Vagina (tissue), 2 donors: ENCODE measurements around the gene SETD1B. TPM values are rescaled to one million over a fixed set of nuclear protein-coding genes. Genes with fewer than 3 reads are reported as not detected.

Experiments used
- DNase-seq, 2 donors: peaks; one replicate each; pipeline ENCODE4 v3.0.0-alpha.2; 2017; ENCODE audit errors: extremely low spot score in 2 of 2
- H3K27ac ChIP-seq: fragments of 200-600 bp; sonication (generic); one replicate; pipeline ENCODE4 v1.5.1; 2019
- H3K27me3 ChIP-seq: fragments of 200-600 bp; sonication (generic); one replicate; pipeline ENCODE4 v1.5.1; 2019
- H3K36me3 ChIP-seq, 2 donors: fragments of 200-600 bp; sonication (generic); one replicate each; pipeline ENCODE4 v1.5.1; 2017 to 2019
- H3K4me1 ChIP-seq: fragments of 200-600 bp; sonication (generic); one replicate; pipeline ENCODE4 v1.5.1; 2019
- H3K4me3 ChIP-seq, 2 donors: fragments of 200-600 bp; sonication (generic); 1 replicate in 1 of 2; 2 replicates in 1 of 2; pipeline ENCODE4 v1.5.1; 2016 to 2019
- H3K9me3 ChIP-seq: fragments of 200-600 bp; sonication (generic); one replicate; pipeline ENCODE4 v1.5.1; 2019
- CTCF ChIP-seq, 3 experiments: fragments of 450-650 bp in 2 of 3; fragments of 200-600 bp in 1 of 3; sonication (generic) in 1 of 3; IDR thresholded peaks; one replicate each; pipeline ENCODE4 v1.5.1; 2017 to 2019; ENCODE audit warnings: antibody characterized with exemption in 3 of 3, mild to moderate bottlenecking in 2 of 3, moderate library complexity in 2 of 3
- POLR2A ChIP-seq, 2 donors: fragments of 450-650 bp; IDR thresholded peaks; one replicate each; pipeline ENCODE4 v1.6.1; 2017; ENCODE audit warnings: antibody characterized with exemption in 2 of 2, mild to moderate bottlenecking in 2 of 2, moderate library complexity in 2 of 2
- POLR2AphosphoS5 ChIP-seq, 2 donors: sonication (generic); formaldehyde crosslinking; IDR thresholded peaks; one replicate each; pipeline ENCODE4 v1.9.0; 2017; ENCODE audit warnings: antibody characterized with exemption in 2 of 2, mild to moderate bottlenecking in 2 of 2, low read depth in 1 of 2; ENCODE audit not compliant: insufficient read depth in 1 of 2
- intact Hi-C: fragments of 100-400 bp; cut with DNase I; formaldehyde crosslinking; loops from one replicate; pipeline ENCODE4 v1.15.1; 2023
- total RNA-seq: library from RNA; depleted of rRNA; stranded (reverse); fragments of >200 nt; gene quantifications from one replicate; pipeline ENCODE4 v1.2.3, GENCODE V29; 2016

The SETD1B gene
- total RNA-seq, 1 donor from 2014 or later = 10.6 TPM

GRCh38 chr12:121793440-121793837 is 10.4 kb upstream of the SETD1B start, which contains the start of gene RHOF:
TSS of gene RHOF (minus strand) at chr12:121793688. CDS start at chr12:121793633, 55 bp downstream.
- peaks cover 65% of the 10 kb centered on the region for H3K4me1 ChIP-seq
- intact Hi-C loops = loop anchor here (5.0 kb wide), 1 partner anchor 96 kb away; no protein-coding TSS in a partner anchor
- peak within 1 kb of the TSS; percentile 100 for H3K27ac ChIP-seq

DNA sequence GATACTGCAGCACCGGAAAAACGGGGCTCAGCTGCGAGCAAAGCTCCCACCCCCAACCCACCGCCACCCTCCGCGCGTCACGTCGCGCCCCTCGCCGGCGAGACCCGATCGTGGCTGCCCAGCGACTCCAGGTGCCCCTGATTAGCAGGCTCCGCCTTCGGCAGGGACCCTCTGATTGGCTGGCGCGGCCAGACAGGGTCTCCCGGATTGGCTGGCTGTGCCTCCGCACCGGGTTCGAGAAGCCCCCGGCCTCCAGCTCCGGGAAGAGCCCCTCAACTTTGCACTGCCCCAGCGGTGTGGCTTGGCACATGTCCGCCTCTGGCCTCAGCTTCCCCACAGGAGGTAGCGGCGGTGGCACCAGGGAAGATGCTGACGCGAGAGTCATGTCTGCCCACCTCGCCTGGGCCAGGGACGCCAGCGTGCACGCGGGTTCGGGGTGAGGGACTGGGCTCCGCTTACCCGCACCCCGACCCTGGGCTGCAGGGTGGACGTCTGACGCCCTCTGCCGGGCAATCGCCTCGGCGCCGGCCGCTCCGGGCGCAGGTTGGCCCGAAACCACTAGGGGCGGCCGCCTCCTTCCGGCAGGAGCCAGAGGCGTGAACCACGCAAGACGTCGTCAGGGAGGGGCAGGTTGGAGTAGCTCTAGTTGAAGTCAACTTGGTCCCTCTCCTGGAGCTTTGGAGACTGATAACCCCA is 9.8 kb upstream of the SETD1B start:
- Histone ChIP-seq H3K4me3 (peak overlapping the region; percentile 62 to 65), H3K9me3 (no peaks in the 10 kb centered on the region), H3K27ac (peak overlapping the region; percentile 100), H3K27me3 (no peaks in the 10 kb centered on the region), H3K36me3 (peaks cover 0 to 11% of the 10 kb centered on the region in 2 donors), H3K4me1 (peaks cover 70% of the 10 kb centered on the region)
- TF ChIP-seq POLR2A (IDR thresholded peaks at IDR 0.05) = no peak
- TF ChIP-seq CTCF (IDR thresholded peaks at IDR 0.05) = peak; percentile 94 to 100 (median 99)
- TF ChIP-seq POLR2AphosphoS5 (IDR thresholded peaks at IDR 0.05; ENCODE audit: insufficient read depth in 1 of 2, low read depth in 1 of 2) = peak; percentile 72 to 79
- intact Hi-C loops = loop anchor here (5.0 kb wide), 1 partner anchor 97 kb away; no protein-coding TSS in a partner anchor
- DNase-seq = no peak

More at GRCh38 chr12:121793440-121793837, 10.4 kb upstream of the SETD1B start, which contains the start of gene RHOF:
- TF ChIP-seq POLR2A (IDR thresholded peaks at IDR 0.05) = no peak
- no peak for TF ChIP-seq CTCF (IDR thresholded peaks at IDR 0.05)
- no peak for TF ChIP-seq POLR2AphosphoS5 (IDR thresholded peaks at IDR 0.05; ENCODE audit: insufficient read depth in 1 of 2, low read depth in 1 of 2)
- no peak for DNase-seq
- H3K9me3 ChIP-seq = no peaks in the 10 kb centered on the region
- H3K36me3 ChIP-seq = peaks cover 0 to 11% of the 10 kb centered on the region in 2 donors
- H3K27me3 ChIP-seq = no peaks in the 10 kb centered on the region
- peak within 1 kb of the TSS; percentile 62 to 65 for H3K4me3 ChIP-seq

DNA sequence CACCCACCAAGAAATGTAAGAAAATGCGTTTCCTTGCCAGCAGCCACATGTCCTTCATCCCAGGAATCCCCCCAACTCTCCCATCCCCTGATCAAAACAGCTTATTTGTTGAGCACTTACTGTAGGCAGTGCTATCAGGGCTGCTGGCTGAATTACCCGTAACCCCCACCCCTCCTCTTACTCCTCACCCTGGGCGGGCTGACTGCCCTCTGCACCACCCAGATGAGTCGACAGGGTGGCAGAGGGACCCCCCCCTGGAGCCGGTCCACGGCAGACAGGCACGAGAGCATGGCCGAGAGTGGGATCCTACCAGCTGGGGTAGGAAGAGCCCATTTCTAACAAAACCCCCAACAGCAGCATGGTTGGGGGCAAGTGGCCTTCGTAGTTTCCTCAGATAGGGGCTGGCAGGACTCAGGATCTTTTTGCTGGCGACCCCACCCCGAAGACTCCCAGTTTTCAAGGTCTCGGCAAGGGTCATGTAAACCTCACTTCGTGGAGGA is 9.2 kb upstream of the SETD1B start:
- Histone ChIP-seq H3K4me3 (peak overlapping the region; percentile 62 to 65), H3K4me1 (peaks cover 74% of the 10 kb centered on the region), H3K36me3 (peaks cover 0 to 11% of the 10 kb centered on the region in 2 donors)

DNA sequence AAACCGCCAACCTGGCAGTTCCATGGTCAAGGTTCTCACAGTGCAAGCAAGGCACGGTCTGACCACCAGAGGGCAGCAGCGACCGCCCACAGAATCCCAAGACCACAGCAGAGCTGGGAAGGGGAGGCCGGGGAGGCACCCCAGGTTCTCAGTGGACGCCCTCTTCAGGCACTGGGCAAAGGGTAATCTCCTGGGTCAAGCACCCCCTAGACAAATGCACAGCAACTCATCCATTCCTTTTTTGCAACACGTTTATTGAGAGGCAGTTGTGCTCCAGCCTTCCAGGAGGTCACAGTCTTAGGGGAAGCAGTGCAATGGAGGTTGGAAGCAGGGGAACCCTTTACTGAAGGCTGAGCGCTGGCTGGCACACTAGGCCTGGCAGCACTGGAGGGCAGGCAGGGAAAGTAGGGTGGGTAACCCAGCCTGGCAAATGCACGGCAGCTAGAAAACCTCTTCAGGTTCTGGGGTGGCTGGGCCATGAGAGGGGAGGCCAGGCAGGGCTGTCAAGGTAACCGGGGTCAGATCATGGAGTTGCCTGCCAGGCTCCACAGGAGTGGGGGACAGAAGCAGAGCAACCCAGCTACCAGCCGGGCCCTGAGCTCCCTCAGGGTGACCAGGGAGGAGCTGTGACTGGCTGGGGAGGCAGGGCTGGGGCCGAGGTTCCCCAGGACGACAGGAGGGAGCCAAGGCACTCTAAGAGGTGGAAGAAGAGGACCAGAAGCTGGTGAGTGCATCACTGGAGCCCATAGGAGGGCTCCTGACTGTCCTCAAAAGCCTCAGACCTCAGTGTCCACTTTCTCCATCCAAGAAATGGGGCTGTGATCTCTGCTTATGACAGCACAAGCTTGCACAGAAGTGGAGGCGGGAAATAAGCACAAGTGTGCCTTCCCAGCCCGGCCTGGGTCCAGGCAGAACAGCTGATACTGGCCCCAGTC is 8.5 kb upstream of the SETD1B start:
- H3K27ac ChIP-seq = peak overlapping the region; percentile 100
- intact Hi-C loops = loop anchor here (1.0 to 5.0 kb wide), 2 partner anchors 16 to 92 kb away; partner anchors contain the start of gene PSMD9
- H3K36me3 ChIP-seq = peaks cover 0 to 11% of the 10 kb centered on the region in 2 donors
- TF ChIP-seq CTCF (IDR thresholded peaks at IDR 0.05) (peak; percentile 96 to 99 (median 98)), POLR2AphosphoS5 (IDR thresholded peaks at IDR 0.05; ENCODE audit: insufficient read depth in 1 of 2, low read depth in 1 of 2) (peak; percentile 13 to 20), POLR2A (IDR thresholded peaks at IDR 0.05) (no peak)
- H3K4me1 ChIP-seq = peaks cover 71% of the 10 kb centered on the region
- peak overlapping the region; percentile 62 to 65 for H3K4me3 ChIP-seq
- no peaks in the 10 kb centered on the region for H3K9me3 ChIP-seq
- no peaks in the 10 kb centered on the region for H3K27me3 ChIP-seq
- no peak for DNase-seq

More for the DNA sequence above, 9.2 kb upstream of the SETD1B start:
- H3K9me3 ChIP-seq = no peaks in the 10 kb centered on the region
- intact Hi-C loops = loop anchor here (1.0 to 5.0 kb wide), 3 partner anchors 17 to 97 kb away; partner anchors contain the start of gene PSMD9
- no peaks in the 10 kb centered on the region for H3K27me3 ChIP-seq
- no peak for DNase-seq
- TF ChIP-seq CTCF (IDR thresholded peaks at IDR 0.05) (no peak), POLR2A (IDR thresholded peaks at IDR 0.05) (no peak), POLR2AphosphoS5 (IDR thresholded peaks at IDR 0.05; ENCODE audit: insufficient read depth in 1 of 2, low read depth in 1 of 2) (no peak)
- peak overlapping the region; percentile 100 for H3K27ac ChIP-seq
